Measurements from ENCODE around the gene PRRC2A.

GRCh38 chr6:31676904-31677303 is 56.4 kb downstream of the PRRC2A start:
- no peak for TF ChIP-seq EZH2phosphoT487 (IDR thresholded peaks at IDR 0.05; ENCODE audit: insufficient read depth, low read depth)
- TF ChIP-seq EZH2 (IDR thresholded peaks at IDR 0.05; ENCODE audit: insufficient read depth, poor library complexity, severe bottlenecking) = no peak
